GM21529 (cell line): ENCODE data around the gene EPOP.

Experiments used
- ATAC-seq: cut with Tn5 transposase; IDR thresholded peaks from one replicate; pipeline ENCODE4 v1.9.1; 2021; ENCODE audit not compliant: unreplicated experiment

Gene EPOP

GRCh38 chr17:38705803-38706504 is 31.2 kb upstream of the EPOP start:
- ATAC-seq = no peak

GRCh38 chr17:38705523-38705802 is 30.7 kb upstream of the EPOP start:
- no peak for ATAC-seq

GRCh38 chr17:38704606-38705522 is 30.1 kb upstream of the EPOP start, which contains the start of gene MLLT6:
TSS of gene MLLT6 (plus strand) at chr17:38705273. CDS start at chr17:38705633, 360 bp downstream.
- no peak for ATAC-seq

GRCh38 chr17:38703742-38704605 is 29.2 kb upstream of the EPOP start:
- ATAC-seq = no peak

GRCh38 chr17:38702916-38703741 is 28.4 kb upstream of the EPOP start:
- no peak for ATAC-seq

GRCh38 chr17:38702166-38702915 is 27.6 kb upstream of the EPOP start:
- peak; percentile 25 for ATAC-seq

- peak; percentile 24 for ATAC-seq
These were observed 26.9 kb upstream of the EPOP start for GRCh38 chr17:38701504-38702165.

GRCh38 chr17:38698760-38699159 is 24.0 kb upstream of the EPOP start:
- no peak for ATAC-seq

GRCh38 chr17:38697061-38697820 is 22.5 kb upstream of the EPOP start:
- ATAC-seq = no peak

- no peak for ATAC-seq
These were observed 19.1 kb upstream of the EPOP start for GRCh38 chr17:38693700-38694329.

GRCh38 chr17:38691154-38691553 is 16.4 kb upstream of the EPOP start:
- ATAC-seq = no peak

- no peak for ATAC-seq
These were observed 15.6 kb upstream of the EPOP start for GRCh38 chr17:38690386-38690785.

- no peak for ATAC-seq
These were observed 12.5 kb upstream of the EPOP start for GRCh38 chr17:38687286-38687685.

- no peak for ATAC-seq
These were observed 10.7 kb upstream of the EPOP start for GRCh38 chr17:38685491-38685890.

GRCh38 chr17:38681096-38681495 is 6.3 kb upstream of the EPOP start:
- ATAC-seq = no peak

- ATAC-seq = no peak
These were observed 3.1 kb upstream of the EPOP start for GRCh38 chr17:38677819-38678218.

GRCh38 chr17:38676706-38677504 is 2.1 kb upstream of the EPOP start:
- ATAC-seq = peak; percentile 45
